H9 (cell line): Measurements from ENCODE around the gene CDKAL1. TPM values are rescaled to one million over a fixed set of nuclear protein-coding genes. Genes with fewer than 3 reads are reported as not detected.

Source experiments
- DNase-seq: peaks from one replicate; pipeline ENCODE4 v3.0.0-alpha.2; 2017
- H2AFZ ChIP-seq: one replicate; pipeline ENCODE4 v1.6.1; 2013; ENCODE audit warnings: mild to moderate bottlenecking, low read length, control low read depth, moderate library complexity
- H2AK5ac ChIP-seq: 2 replicates; pipeline ENCODE4 v1.6.1; 2013; ENCODE audit warnings: low read length, control low read depth, mixed read lengths; ENCODE audit not compliant: insufficient read length
- H2BK120ac ChIP-seq: one replicate; pipeline ENCODE4 v1.6.1; 2013; ENCODE audit warnings: low read depth, mild to moderate bottlenecking, low read length, control low read depth, inconsistent platforms; ENCODE audit not compliant: poor library complexity, severe bottlenecking
- H2BK12ac ChIP-seq: 2 replicates; pipeline ENCODE4 v1.6.1; 2013; ENCODE audit warnings: low read length, control low read depth, mixed read lengths, low read depth; ENCODE audit not compliant: insufficient read length
- H2BK15ac ChIP-seq: 2 replicates; pipeline ENCODE4 v1.6.1; 2013; ENCODE audit warnings: low read depth, low read length, control low read depth
- H2BK20ac ChIP-seq: one replicate; pipeline ENCODE4 v1.6.1; 2013; ENCODE audit warnings: low read depth, mild to moderate bottlenecking, low read length, control low read depth, inconsistent platforms; ENCODE audit not compliant: poor library complexity, severe bottlenecking
- H2BK5ac ChIP-seq: 2 replicates; pipeline ENCODE4 v1.6.1; 2013; ENCODE audit warnings: low read length, control low read depth, mixed read lengths; ENCODE audit not compliant: insufficient read length
- H3K14ac ChIP-seq: 2 replicates; pipeline ENCODE4 v1.6.1; 2013; ENCODE audit warnings: low read length, control low read depth; ENCODE audit not compliant: insufficient read depth
- H3K18ac ChIP-seq: 2 replicates; pipeline ENCODE4 v1.6.1; 2013; ENCODE audit warnings: low read depth, mild to moderate bottlenecking, mixed read lengths, low read length, control low read depth; ENCODE audit not compliant: insufficient read length
- H3K23ac ChIP-seq: 2 replicates; pipeline ENCODE4 v1.6.1; 2013; ENCODE audit warnings: low read length, control low read depth, mixed read lengths, low read depth; ENCODE audit not compliant: insufficient read length
- H3K23me2 ChIP-seq: 2 replicates; pipeline ENCODE4 v1.6.1; 2013; ENCODE audit warnings: low read depth, mild to moderate bottlenecking, mixed read lengths, low read length, control low read depth; ENCODE audit not compliant: insufficient read length, poor library complexity, severe bottlenecking
- H3K27ac ChIP-seq: 2 replicates; pipeline ENCODE4 v1.5.1; 2013; ENCODE audit warnings: low read length, control low read depth, mixed read lengths, low read depth; ENCODE audit not compliant: insufficient read length
- H3K27me3 ChIP-seq: 2 replicates; pipeline ENCODE4 v1.6.1; 2013; ENCODE audit warnings: low read length, control low read depth, inconsistent platforms; ENCODE audit not compliant: insufficient read depth
- H3K4ac ChIP-seq: 2 replicates; pipeline ENCODE4 v1.6.1; 2013; ENCODE audit warnings: low read depth, mild to moderate bottlenecking, control low read depth, inconsistent platforms, low read length, moderate library complexity
- H3K4me1 ChIP-seq: 2 replicates; pipeline ENCODE4 v1.6.1; 2013; ENCODE audit warnings: low read length, control low read depth, inconsistent platforms; ENCODE audit not compliant: insufficient read depth
- H3K4me2 ChIP-seq: 2 replicates; pipeline ENCODE4 v1.6.1; 2013; ENCODE audit warnings: low read length, control low read depth, mixed read lengths; ENCODE audit not compliant: insufficient read length, insufficient read depth
- H3K56ac ChIP-seq: 2 replicates; pipeline ENCODE4 v1.6.1; 2013; ENCODE audit warnings: low read depth, mild to moderate bottlenecking, mixed read lengths, low read length, control low read depth; ENCODE audit not compliant: insufficient read length
- H3K79me1 ChIP-seq: 2 replicates; pipeline ENCODE4 v1.6.1; 2013; ENCODE audit warnings: low read depth, mild to moderate bottlenecking, moderate library complexity, low read length, control low read depth, inconsistent platforms; ENCODE audit not compliant: insufficient read depth, poor library complexity, severe bottlenecking
- H3K79me2 ChIP-seq: 2 replicates; pipeline ENCODE4 v1.6.1; 2013; ENCODE audit warnings: low read length, control low read depth, inconsistent platforms; ENCODE audit not compliant: insufficient read depth
- H3K9ac ChIP-seq: 2 replicates; pipeline ENCODE4 v1.6.1; 2013; ENCODE audit warnings: low read length, control low read depth, mixed read lengths; ENCODE audit not compliant: insufficient read length; ENCODE audit errors: extremely low read depth
- H3K9me3 ChIP-seq: one replicate; pipeline ENCODE4 v1.6.1; 2013; ENCODE audit warnings: low read depth, low read length, inconsistent platforms; ENCODE audit not compliant: control insufficient read depth
- H3T11ph ChIP-seq: one replicate; pipeline ENCODE4 v1.6.1; 2013; ENCODE audit warnings: mild to moderate bottlenecking, low read length, control low read depth, inconsistent platforms
- H4K20me1 ChIP-seq: one replicate; pipeline ENCODE4 v1.6.1; 2013; ENCODE audit not compliant: control insufficient read depth, insufficient read length, insufficient read depth
- H4K5ac ChIP-seq: 2 replicates; pipeline ENCODE4 v1.6.1; 2013; ENCODE audit warnings: low read depth, mild to moderate bottlenecking, mixed read lengths, low read length, control low read depth; ENCODE audit not compliant: insufficient read length
- H4K8ac ChIP-seq: replicated peaks from 2 replicates; pipeline ENCODE4 v1.6.1; 2013; ENCODE audit warnings: low read length, control low read depth, mixed read lengths, low read depth; ENCODE audit not compliant: insufficient read length
- H4K91ac ChIP-seq: 2 replicates; pipeline ENCODE4 v1.6.1; 2013; ENCODE audit warnings: low read depth, mild to moderate bottlenecking, moderate library complexity, mixed read lengths, low read length, control low read depth; ENCODE audit not compliant: insufficient read length
- H3K27ac Mint-ChIP-seq, 3 experiments: 2 replicates in 2 of 3; 3 replicates in 1 of 3; pipeline ENCODE4 v1.8.0; 2020 to 2021; ENCODE audit warnings: mixed read lengths in 3 of 3, mild to moderate bottlenecking in 1 of 3, moderate library complexity in 1 of 3
- H3K27me3 Mint-ChIP-seq: 2 replicates; pipeline ENCODE4 v1.8.0; 2021; ENCODE audit warnings: low read depth, mild to moderate bottlenecking, moderate library complexity, mixed read lengths
- H3K36me3 Mint-ChIP-seq, 3 experiments: 2 replicates in 2 of 3; 3 replicates in 1 of 3; pipeline ENCODE4 v1.8.0; 2020 to 2021; ENCODE audit warnings: low read depth in 3 of 3, mixed read lengths in 3 of 3; ENCODE audit not compliant: insufficient read depth in 1 of 3
- H3K4me1 Mint-ChIP-seq, 2 experiments: 2 replicates each; pipeline ENCODE4 v1.8.0; 2020; ENCODE audit warnings: mixed read lengths in 2 of 2
- H3K4me3 Mint-ChIP-seq, 2 experiments: 2 replicates in 1 of 2; 3 replicates in 1 of 2; pipeline ENCODE4 v1.8.0; 2020 to 2021; ENCODE audit warnings: mild to moderate bottlenecking in 2 of 2, mixed read lengths in 2 of 2, moderate library complexity in 1 of 2
- H3K9me3 Mint-ChIP-seq, 2 experiments: 2 replicates in 1 of 2; 3 replicates in 1 of 2; pipeline ENCODE4 v1.8.0; 2020; ENCODE audit warnings: mild to moderate bottlenecking in 2 of 2, mixed read lengths in 2 of 2, moderate library complexity in 1 of 2
- WGBS: extraction: QIAGEN DNeasy Blood & Tissue Kit; methylation state at CpG from one replicate; pipeline ENCODE4 v1.1.7; 2013; ENCODE audit warnings: missing lambda C conversion rate, low lambda C conversion rate, mixed read lengths; ENCODE audit not compliant: insufficient read length; ENCODE audit errors: extremely low coverage; 5-methylcytosine and 5-hydroxymethylcytosine counted together
- total RNA-seq: library from RNA; stranded (reverse); gene quantifications from 2 replicates; pipeline ENCODE4 v1.2.1, GENCODE V29; 2021
- TF ChIP-seq, protein P1 (sequence below): fragments of 200-600 bp; sonication (generic); conservative IDR thresholded peaks from 3 replicates; pipeline ENCODE4 v1.8.0; 2021; ENCODE audit warnings: antibody characterized with exemption, mild to moderate bottlenecking

Gene CDKAL1
- total RNA-seq, 1 experiment from 2014 or later = 23.0 TPM

DNA sequence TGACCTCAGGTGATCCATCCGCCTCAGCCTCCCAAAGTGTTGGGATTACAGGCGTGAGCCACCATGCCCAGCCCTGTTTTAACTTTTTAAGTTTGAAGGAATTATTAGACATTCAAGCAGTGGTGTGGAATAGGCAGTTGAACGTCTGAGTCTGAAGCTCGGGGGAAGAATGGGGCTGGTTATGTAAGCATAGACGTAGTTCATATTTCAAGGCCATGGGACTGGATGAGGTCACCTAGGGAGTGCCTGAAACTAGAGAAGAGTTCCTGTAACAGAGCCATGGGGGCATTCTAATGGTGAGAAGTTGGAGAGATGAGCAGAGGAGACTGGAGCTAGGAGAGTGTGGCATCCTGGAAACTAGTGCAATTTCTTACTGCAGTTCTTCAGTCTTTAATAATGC lies 6.4 kb downstream of the CDKAL1 start:
- H3K4me2 ChIP-seq = no peak overlapping the region
- no peak overlapping the region for H3K14ac ChIP-seq
- H2BK12ac ChIP-seq = no peak overlapping the region
- Mint-ChIP-seq H3K4me3 (no peak overlapping the region), H3K9me3 (no peaks in the 10 kb centered on the region), H3K4me1 (peaks cover 4 to 6% of the 10 kb centered on the region in 2 experiments), H3K27me3 (no peaks in the 10 kb centered on the region), H3K27ac (peak overlapping the region in 2 of 3 experiments; percentile 56 to 69; a peak in 3 of 7 replicates), H3K36me3 (peaks cover 5 to 23% (median 21%) of the 10 kb centered on the region in 3 experiments)
- no peak overlapping the region for H2BK15ac ChIP-seq
- H3K9ac ChIP-seq = no peak overlapping the region
- no peaks in the 10 kb centered on the region for H3K23me2 ChIP-seq
- DNase-seq = no peak
- 0 out of 2 replicates have a peak, but pooled peaks cover 3% of the 10 kb centered on the region for H3K79me2 ChIP-seq
- no peak overlapping the region for H2AFZ ChIP-seq
- H3T11ph ChIP-seq = no peak overlapping the region
- no peaks in the 10 kb centered on the region; the same call in 1 of the 2 replicates for H3K4me1 ChIP-seq
- H3K4ac ChIP-seq = no peak overlapping the region
- H2BK5ac ChIP-seq = no peak overlapping the region
- no peak overlapping the region for H2BK20ac ChIP-seq
- no peak overlapping the region for H4K91ac ChIP-seq
- no peak overlapping the region for H2BK120ac ChIP-seq
- H3K79me1 ChIP-seq = peaks cover 5% of the 10 kb centered on the region
- H4K8ac ChIP-seq = no peak overlapping the region
- no peak overlapping the region for H3K56ac ChIP-seq
- no peak overlapping the region for H3K23ac ChIP-seq
- H3K27ac ChIP-seq = no peak overlapping the region
- WGBS = no CpG with 5 or more reads among the region's 5 CpGs
- H3K18ac ChIP-seq = no peak overlapping the region
- H3K27me3 ChIP-seq = no peaks in the 10 kb centered on the region
- H2AK5ac ChIP-seq = no peak overlapping the region
- no peaks in the 10 kb centered on the region for H4K20me1 ChIP-seq
- H3K9me3 ChIP-seq = no peaks in the 10 kb centered on the region
- TF ChIP-seq, protein P1, sequence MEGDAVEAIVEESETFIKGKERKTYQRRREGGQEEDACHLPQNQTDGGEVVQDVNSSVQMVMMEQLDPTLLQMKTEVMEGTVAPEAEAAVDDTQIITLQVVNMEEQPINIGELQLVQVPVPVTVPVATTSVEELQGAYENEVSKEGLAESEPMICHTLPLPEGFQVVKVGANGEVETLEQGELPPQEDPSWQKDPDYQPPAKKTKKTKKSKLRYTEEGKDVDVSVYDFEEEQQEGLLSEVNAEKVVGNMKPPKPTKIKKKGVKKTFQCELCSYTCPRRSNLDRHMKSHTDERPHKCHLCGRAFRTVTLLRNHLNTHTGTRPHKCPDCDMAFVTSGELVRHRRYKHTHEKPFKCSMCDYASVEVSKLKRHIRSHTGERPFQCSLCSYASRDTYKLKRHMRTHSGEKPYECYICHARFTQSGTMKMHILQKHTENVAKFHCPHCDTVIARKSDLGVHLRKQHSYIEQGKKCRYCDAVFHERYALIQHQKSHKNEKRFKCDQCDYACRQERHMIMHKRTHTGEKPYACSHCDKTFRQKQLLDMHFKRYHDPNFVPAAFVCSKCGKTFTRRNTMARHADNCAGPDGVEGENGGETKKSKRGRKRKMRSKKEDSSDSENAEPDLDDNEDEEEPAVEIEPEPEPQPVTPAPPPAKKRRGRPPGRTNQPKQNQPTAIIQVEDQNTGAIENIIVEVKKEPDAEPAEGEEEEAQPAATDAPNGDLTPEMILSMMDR = no peak
- H4K5ac ChIP-seq = no peak overlapping the region
